WTC11 (cell line): ENCODE data around the gene BIRC2. TPM values are rescaled to one million over a fixed set of nuclear protein-coding genes. Genes with fewer than 3 reads are reported as not detected.

Experiments
- ATAC-seq: fragments of 200-7000 bp; cut with Tn5 transposase; 2 replicates; pipeline ENCODE4 v1.10.0; 2021; ENCODE audit warnings: mild to moderate bottlenecking, moderate library complexity
- CTCF ChIA-PET: fragments of 300-600 bp; sonication (Branson Sonifier 250); formaldehyde crosslinking; loops from one replicate; lab custom pipeline; 2021; ENCODE audit warnings: antibody characterized with exemption; lab: Charles Lee
- POLR2A ChIA-PET: fragments of 350-600 bp; sonication (Branson Sonifier 250); formaldehyde crosslinking; loops from one replicate; lab custom pipeline; 2021; ENCODE audit warnings: antibody characterized with exemption; lab: Charles Lee
- DNase-seq: peaks from one replicate; pipeline ENCODE4 v3.0.0; 2021; ENCODE audit warnings: low spot score
- H3K27ac Mint-ChIP-seq: 2 replicates; pipeline ENCODE4 v1.8.0; 2021; ENCODE audit warnings: mixed read lengths
- H3K27me3 Mint-ChIP-seq: 2 replicates; pipeline ENCODE4 v1.8.0; 2021; ENCODE audit warnings: low read depth, mild to moderate bottlenecking, moderate library complexity, mixed read lengths
- H3K36me3 Mint-ChIP-seq: 2 replicates; pipeline ENCODE4 v1.8.0; 2021; ENCODE audit warnings: mixed read lengths
- H3K4me1 Mint-ChIP-seq: 2 replicates; pipeline ENCODE4 v1.8.0; 2022; ENCODE audit warnings: mixed read lengths
- H3K4me3 Mint-ChIP-seq: 2 replicates; pipeline ENCODE4 v1.8.0; 2021; ENCODE audit warnings: mild to moderate bottlenecking, moderate library complexity, mixed read lengths
- H3K9me3 Mint-ChIP-seq: 2 replicates; pipeline ENCODE4 v1.8.0; 2021; ENCODE audit warnings: mixed read lengths
- AR ChIP-seq: fragments of 250-450 bp; sonication (Bioruptor Pico); IDR thresholded peaks from 2 replicates; pipeline ENCODE4 v1.9.0; 2021; ENCODE audit warnings: mild to moderate bottlenecking
- ATF1 ChIP-seq: sonication (generic); formaldehyde crosslinking; IDR thresholded peaks from 2 replicates; pipeline ENCODE4 v1.8.1; 2023; ENCODE audit warnings: mild to moderate bottlenecking, moderate library complexity, missing genetic modification reagents
- ELF4 ChIP-seq: sonication (generic); formaldehyde crosslinking; IDR thresholded peaks from 2 replicates; pipeline ENCODE4 v1.8.1; 2022; ENCODE audit warnings: low read depth, mild to moderate bottlenecking, moderate library complexity, missing genetic modification reagents
- ETV6 ChIP-seq: sonication (generic); formaldehyde crosslinking; IDR thresholded peaks from 2 replicates; pipeline ENCODE4 v1.8.1; 2022; ENCODE audit warnings: mild to moderate bottlenecking, missing genetic modification reagents
- GRHL2 ChIP-seq: fragments of 250-450 bp; sonication (Bioruptor Pico); IDR thresholded peaks from 2 replicates; pipeline ENCODE4 v1.8.0; 2022; ENCODE audit warnings: mild to moderate bottlenecking, moderate library complexity; ENCODE audit not compliant: insufficient replicate concordance, severe bottlenecking
- IRF2 ChIP-seq: sonication (generic); formaldehyde crosslinking; IDR thresholded peaks from 2 replicates; pipeline ENCODE4 v1.8.0; 2022; ENCODE audit warnings: low read depth, missing genetic modification reagents, borderline replicate concordance
- MXD4 ChIP-seq: fragments of 250-450 bp; sonication (Bioruptor Pico); IDR thresholded peaks from 2 replicates; pipeline ENCODE4 v1.8.0; 2021; ENCODE audit warnings: mild to moderate bottlenecking, moderate library complexity, borderline replicate concordance
- NR3C1 ChIP-seq: sonication (generic); formaldehyde crosslinking; conservative IDR thresholded peaks from 2 replicates; pipeline ENCODE4 v1.8.1; 2023; ENCODE audit warnings: low read depth, mild to moderate bottlenecking, missing genetic modification reagents
- PRDM15 ChIP-seq: sonication (generic); formaldehyde crosslinking; IDR thresholded peaks from 2 replicates; pipeline ENCODE4 v1.8.0; 2022; ENCODE audit warnings: missing genetic modification reagents
- SP1 ChIP-seq: sonication (generic); formaldehyde crosslinking; conservative IDR thresholded peaks from 2 replicates; pipeline ENCODE4 v1.8.1; 2022; ENCODE audit warnings: missing genetic modification reagents
- STAT6 ChIP-seq: sonication (generic); formaldehyde crosslinking; conservative IDR thresholded peaks from 2 replicates; pipeline ENCODE4 v1.8.1; 2023; ENCODE audit warnings: mild to moderate bottlenecking, low read depth, missing genetic modification reagents, moderate library complexity
- TCF7 ChIP-seq: sonication (generic); formaldehyde crosslinking; IDR thresholded peaks from 2 replicates; pipeline ENCODE4 v1.8.0; 2022; ENCODE audit warnings: mild to moderate bottlenecking, low read depth, missing genetic modification reagents, moderate library complexity
- TP53 ChIP-seq: sonication (generic); formaldehyde crosslinking; IDR thresholded peaks from 2 replicates; pipeline ENCODE4 v1.8.1; 2023; ENCODE audit warnings: mild to moderate bottlenecking, missing genetic modification reagents
- ZNF121 ChIP-seq: sonication (generic); formaldehyde crosslinking; IDR thresholded peaks from 2 replicates; pipeline ENCODE4 v1.8.0; 2023; ENCODE audit warnings: missing genetic modification reagents
- ZNF671 ChIP-seq: fragments of 250-450 bp; sonication (Bioruptor Pico); IDR thresholded peaks from 2 replicates; pipeline ENCODE4 v1.8.0; 2021; ENCODE audit warnings: mild to moderate bottlenecking
- total RNA-seq: library from RNA; stranded (reverse); gene quantifications from 3 replicates; pipeline ENCODE4 v1.2.3, GENCODE V29; 2021
- TF ChIP-seq, protein P1 (sequence below): sonication (generic); formaldehyde crosslinking; IDR thresholded peaks from 2 replicates; pipeline ENCODE4 v1.8.0; 2022; ENCODE audit warnings: mild to moderate bottlenecking, missing genetic modification reagents
- TF ChIP-seq, protein P2 (sequence below): fragments of 250-450 bp; sonication (Bioruptor Pico); IDR thresholded peaks from 2 replicates; pipeline ENCODE4 v1.9.0; 2021; ENCODE audit warnings: mild to moderate bottlenecking
- TF ChIP-seq, protein P3 (sequence below): sonication (generic); formaldehyde crosslinking; IDR thresholded peaks from 2 replicates; pipeline ENCODE4 v1.8.1; 2023; ENCODE audit warnings: mild to moderate bottlenecking, missing genetic modification reagents, borderline replicate concordance

The BIRC2 gene
- total RNA-seq, 1 experiment from 2014 or later: 22.3 TPM

GRCh38 chr11:102407901-102408300 is 60.9 kb downstream of the BIRC2 start (continued):
- TF ChIP-seq TP53 (CRISPR knock-in tag) (no peak), AR (CRISPR knock-in tag) (no peak), ETV6 (no peak)
- TF ChIP-seq, all 79 proteins: peak for 0

- peaks cover 10% of the 10 kb centered on the region for H3K4me1 Mint-ChIP-seq
- POLR2A ChIA-PET: no interaction called here
- DNase-seq (no peak), ATAC-seq (no peak)
- CTCF ChIA-PET: interaction anchor here (0.6 to 4.1 kb wide), 6 partner anchors 17 to 446 kb away, joined by 3 to 26 read pairs (median 4); no protein-coding TSS in a partner anchor
- TF ChIP-seq TCF7 (CRISPR knock-in tag): no peak
- no peak for TF ChIP-seq ZNF121 (CRISPR knock-in tag)
- no peak for TF ChIP-seq PRDM15
- no peak for TF ChIP-seq NR3C1 (CRISPR knock-in tag)
- no peak for TF ChIP-seq ELF4
- TF ChIP-seq, protein P1, sequence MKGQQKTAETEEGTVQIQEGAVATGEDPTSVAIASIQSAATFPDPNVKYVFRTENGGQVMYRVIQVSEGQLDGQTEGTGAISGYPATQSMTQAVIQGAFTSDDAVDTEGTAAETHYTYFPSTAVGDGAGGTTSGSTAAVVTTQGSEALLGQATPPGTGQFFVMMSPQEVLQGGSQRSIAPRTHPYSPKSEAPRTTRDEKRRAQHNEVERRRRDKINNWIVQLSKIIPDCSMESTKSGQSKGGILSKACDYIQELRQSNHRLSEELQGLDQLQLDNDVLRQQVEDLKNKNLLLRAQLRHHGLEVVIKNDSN (CRISPR knock-in tag): no peak
- TF ChIP-seq ATF1 (CRISPR knock-in tag): no peak
- no peak for TF ChIP-seq GRHL2 (CRISPR knock-in tag)
- TF ChIP-seq SP1 (CRISPR knock-in tag): no peak
- TF ChIP-seq, protein P2, sequence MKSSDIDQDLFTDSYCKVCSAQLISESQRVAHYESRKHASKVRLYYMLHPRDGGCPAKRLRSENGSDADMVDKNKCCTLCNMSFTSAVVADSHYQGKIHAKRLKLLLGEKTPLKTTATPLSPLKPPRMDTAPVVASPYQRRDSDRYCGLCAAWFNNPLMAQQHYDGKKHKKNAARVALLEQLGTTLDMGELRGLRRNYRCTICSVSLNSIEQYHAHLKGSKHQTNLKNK (CRISPR knock-in tag): no peak
- no peak overlapping the region for H3K4me3 Mint-ChIP-seq
- H3K27me3 Mint-ChIP-seq: no peaks in the 10 kb centered on the region
- no peak overlapping the region for H3K27ac Mint-ChIP-seq
- H3K36me3 Mint-ChIP-seq: peaks cover 4% of the 10 kb centered on the region
- H3K9me3 Mint-ChIP-seq: no peaks in the 10 kb centered on the region
These were observed 61.3 kb downstream of the BIRC2 start for GRCh38 chr11:102408339-102408738.

DNA sequence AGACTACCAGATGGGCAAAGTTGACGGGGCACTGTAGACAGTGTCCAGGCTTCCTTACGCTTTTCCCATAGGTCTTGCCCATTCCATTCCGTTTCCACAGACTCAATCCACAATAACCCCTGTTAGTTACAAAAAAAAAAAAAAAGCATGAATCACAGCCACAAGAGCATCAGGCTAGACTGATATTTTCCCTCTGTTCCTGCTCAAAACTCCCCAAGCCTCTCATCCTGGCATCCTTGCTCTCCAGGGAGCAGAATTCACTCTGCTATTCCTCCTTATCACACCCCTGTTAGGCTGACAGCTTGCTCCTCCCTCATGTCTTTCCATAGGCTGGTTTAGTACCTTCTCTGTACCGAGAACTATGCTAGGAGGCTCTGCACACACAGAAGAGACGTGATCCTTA is 63.4 kb downstream of the BIRC2 start:
- H3K4me1 Mint-ChIP-seq: peaks cover 23% of the 10 kb centered on the region
- H3K27ac Mint-ChIP-seq: no peak overlapping the region
- H3K27me3 Mint-ChIP-seq: no peaks in the 10 kb centered on the region
- no peaks in the 10 kb centered on the region for H3K9me3 Mint-ChIP-seq
- ChIA-PET CTCF (interaction anchor here (0.7 kb wide), 1 partner anchor 20 kb away, joined by 5 read pairs; no protein-coding TSS in a partner anchor), POLR2A (no interaction called here)
- ATAC-seq (peak; percentile 64), DNase-seq (no peak)
- H3K4me3 Mint-ChIP-seq: no peak overlapping the region
- H3K36me3 Mint-ChIP-seq: peaks cover 4% of the 10 kb centered on the region; the same call in 1 of the 2 replicates
- TF ChIP-seq STAT6 (CRISPR knock-in tag): no peak
- TF ChIP-seq IRF2: no peak
- TF ChIP-seq MXD4 (CRISPR knock-in tag): no peak
- no peak for TF ChIP-seq TCF7 (CRISPR knock-in tag)
- no peak for TF ChIP-seq ZNF121 (CRISPR knock-in tag)
- no peak for TF ChIP-seq ZNF671
- TF ChIP-seq ETV6: no peak
- TF ChIP-seq, protein P3, sequence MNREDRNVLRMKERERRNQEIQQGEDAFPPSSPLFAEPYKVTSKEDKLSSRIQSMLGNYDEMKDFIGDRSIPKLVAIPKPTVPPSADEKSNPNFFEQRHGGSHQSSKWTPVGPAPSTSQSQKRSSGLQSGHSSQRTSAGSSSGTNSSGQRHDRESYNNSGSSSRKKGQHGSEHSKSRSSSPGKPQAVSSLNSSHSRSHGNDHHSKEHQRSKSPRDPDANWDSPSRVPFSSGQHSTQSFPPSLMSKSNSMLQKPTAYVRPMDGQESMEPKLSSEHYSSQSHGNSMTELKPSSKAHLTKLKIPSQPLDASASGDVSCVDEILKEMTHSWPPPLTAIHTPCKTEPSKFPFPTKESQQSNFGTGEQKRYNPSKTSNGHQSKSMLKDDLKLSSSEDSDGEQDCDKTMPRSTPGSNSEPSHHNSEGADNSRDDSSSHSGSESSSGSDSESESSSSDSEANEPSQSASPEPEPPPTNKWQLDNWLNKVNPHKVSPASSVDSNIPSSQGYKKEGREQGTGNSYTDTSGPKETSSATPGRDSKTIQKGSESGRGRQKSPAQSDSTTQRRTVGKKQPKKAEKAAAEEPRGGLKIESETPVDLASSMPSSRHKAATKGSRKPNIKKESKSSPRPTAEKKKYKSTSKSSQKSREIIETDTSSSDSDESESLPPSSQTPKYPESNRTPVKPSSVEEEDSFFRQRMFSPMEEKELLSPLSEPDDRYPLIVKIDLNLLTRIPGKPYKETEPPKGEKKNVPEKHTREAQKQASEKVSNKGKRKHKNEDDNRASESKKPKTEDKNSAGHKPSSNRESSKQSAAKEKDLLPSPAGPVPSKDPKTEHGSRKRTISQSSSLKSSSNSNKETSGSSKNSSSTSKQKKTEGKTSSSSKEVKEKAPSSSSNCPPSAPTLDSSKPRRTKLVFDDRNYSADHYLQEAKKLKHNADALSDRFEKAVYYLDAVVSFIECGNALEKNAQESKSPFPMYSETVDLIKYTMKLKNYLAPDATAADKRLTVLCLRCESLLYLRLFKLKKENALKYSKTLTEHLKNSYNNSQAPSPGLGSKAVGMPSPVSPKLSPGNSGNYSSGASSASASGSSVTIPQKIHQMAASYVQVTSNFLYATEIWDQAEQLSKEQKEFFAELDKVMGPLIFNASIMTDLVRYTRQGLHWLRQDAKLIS (CRISPR knock-in tag): no peak
